ENCODE data around the gene NCOR2.
"Not testable (repeated sequence)": the region's sequence is repeated elsewhere in the genome, so short reads cannot be mapped to it uniquely, and the experiment has no call there.

NCOR2 gene

GRCh38 chr12:124599074-124599999 lies 31.9 kb upstream of the NCOR2 start:
- DNase-seq = no peak

GRCh38 chr12:124597041-124597440 lies 29.6 kb upstream of the NCOR2 start:
- no peak for DNase-seq

GRCh38 chr12:124595444-124595843 lies 28.0 kb upstream of the NCOR2 start:
- DNase-seq = no peak

GRCh38 chr12:124594851-124595250 lies 27.4 kb upstream of the NCOR2 start:
- no peak for DNase-seq

GRCh38 chr12:124593851-124594401 lies 26.5 kb upstream of the NCOR2 start:
- no peak for DNase-seq

GRCh38 chr12:124593176-124593575 lies 25.8 kb upstream of the NCOR2 start:
- DNase-seq = no peak

- no peak for DNase-seq
These were observed 25.2 kb upstream of the NCOR2 start for GRCh38 chr12:124592481-124593160.

- no peak for DNase-seq
These were observed 24.6 kb upstream of the NCOR2 start for GRCh38 chr12:124592050-124592449.

- no peak for DNase-seq
These were observed 23.0 kb upstream of the NCOR2 start for GRCh38 chr12:124590447-124590846.

GRCh38 chr12:124588751-124589267 lies 21.4 kb upstream of the NCOR2 start:
- peak; percentile 56 for DNase-seq

- DNase-seq = no peak
These were observed 20.7 kb upstream of the NCOR2 start for GRCh38 chr12:124588018-124588634.

- no peak for DNase-seq
These were observed 19.3 kb upstream of the NCOR2 start for GRCh38 chr12:124586756-124587155.

- DNase-seq = not testable (repeated sequence)
These were observed 17.1 kb upstream of the NCOR2 start for GRCh38 chr12:124584494-124584893.

GRCh38 chr12:124583854-124584253 lies 16.4 kb upstream of the NCOR2 start:
- no peak for DNase-seq

- DNase-seq = no peak
These were observed 14.7 kb upstream of the NCOR2 start for GRCh38 chr12:124582108-124582424.

GRCh38 chr12:124581307-124582107 lies 14.1 kb upstream of the NCOR2 start:
- no peak for DNase-seq

- no peak for DNase-seq
These were observed 12.6 kb upstream of the NCOR2 start for GRCh38 chr12:124579921-124580517.

- DNase-seq = no peak
These were observed 11.4 kb upstream of the NCOR2 start for GRCh38 chr12:124578854-124579253.

GRCh38 chr12:124578445-124578844 lies 11.0 kb upstream of the NCOR2 start:
- no peak for DNase-seq

- DNase-seq = no peak
These were observed 10.6 kb upstream of the NCOR2 start for GRCh38 chr12:124577986-124578385.

- no peak for DNase-seq
These were observed 10.0 kb upstream of the NCOR2 start for GRCh38 chr12:124577374-124577773.

GRCh38 chr12:124576061-124576650 lies 8.7 kb upstream of the NCOR2 start:
- DNase-seq = no peak

All from CD4-positive, alpha-beta T cell treated with Interleukin-6 for 4 hours (primary cell).